NCI-H510A (cell line): ENCODE measurements around the gene UNC45A.
"Not testable (repeated sequence)": the region's sequence is repeated elsewhere in the genome, so short reads cannot be mapped to it uniquely, and the experiment has no call there.

ENCODE experiments used
- DNase-seq: peaks from one replicate; lab custom pipeline; 2025; lab: John Stamatoyannopoulos, UW

The UNC45A gene

GRCh38 chr15:90918034-90918788 is 16.9 kb upstream of the UNC45A start:
- no peak for DNase-seq

GRCh38 chr15:90918835-90919234 is 16.2 kb upstream of the UNC45A start:
- DNase-seq: no peak

- no peak for DNase-seq
These were observed 13.2 kb upstream of the UNC45A start for GRCh38 chr15:90921887-90922286.

GRCh38 chr15:90922712-90923322 is 12.3 kb upstream of the UNC45A start:
- DNase-seq: not testable (repeated sequence)

- no peak for DNase-seq
These were observed 10.7 kb upstream of the UNC45A start for GRCh38 chr15:90924375-90924774.

- not testable (repeated sequence) for DNase-seq
These were observed 8.3 kb upstream of the UNC45A start for GRCh38 chr15:90926766-90927165.

GRCh38 chr15:90928106-90928505 is 7.0 kb upstream of the UNC45A start:
- not testable (repeated sequence) for DNase-seq

- DNase-seq: no peak
These were observed 5.7 kb upstream of the UNC45A start for GRCh38 chr15:90929246-90930019.

- no peak for DNase-seq
These were observed 4.1 kb upstream of the UNC45A start for GRCh38 chr15:90930861-90931574.

- no peak for DNase-seq
These were observed 3.6 kb upstream of the UNC45A start for GRCh38 chr15:90931575-90931827.

- peak; percentile 84 for DNase-seq
These were observed 3.0 kb upstream of the UNC45A start, which contains the start of gene HDDC3 for GRCh38 chr15:90931828-90932659. HDDC3 (minus strand) TSS chr15:90932549; CDS start chr15:90932540, 9 bp downstream.

GRCh38 chr15:90932660-90932991 is 2.5 kb upstream of the UNC45A start:
- DNase-seq: no peak

- no peak for DNase-seq
These were observed 1.8 kb upstream of the UNC45A start for GRCh38 chr15:90933301-90933700.

GRCh38 chr15:90934256-90934948 is 683 bp upstream of the UNC45A start:
- peak; percentile 79 for DNase-seq

- no peak for DNase-seq
These were observed 1.7 kb downstream of the UNC45A start for GRCh38 chr15:90936823-90937222.

- no peak for DNase-seq
These were observed 3.2 kb downstream of the UNC45A start for GRCh38 chr15:90938261-90938660.

- no peak for DNase-seq
These were observed 4.7 kb downstream of the UNC45A start for GRCh38 chr15:90939756-90940155.

GRCh38 chr15:90941038-90941437 is 6.0 kb downstream of the UNC45A start:
- no peak for DNase-seq

GRCh38 chr15:90942354-90943120 is 7.5 kb downstream of the UNC45A start:
- no peak for DNase-seq

- DNase-seq: no peak
These were observed 10.0 kb downstream of the UNC45A start for GRCh38 chr15:90945091-90945490.
